ENCODE data around the gene TEX55. TPM values are rescaled to one million over a fixed set of nuclear protein-coding genes. Genes with fewer than 3 reads are reported as not detected.

Gene TEX55
- total and polyA plus RNA-seq, 10 donors = not detected

Other genes starting within 250 kb of the TEX55 start
- 1 to 10 TPM in 1 of 7 donors, under 1 TPM in 2, not detected in 4; 0.23 to 1.1 (median 0.40) TPM for gene IGSF11, start 111.3 kb upstream of the TEX55 start, total RNA-seq
- under 1 TPM; 0.05 to 0.38 (median 0.11) TPM for gene IGSF11, start 111.3 kb upstream of the TEX55 start, polyA plus RNA-seq
- gene UPK1B, start 27.4 kb downstream of the TEX55 start, total RNA-seq = not detected
- not detected for gene UPK1B, start 27.4 kb downstream of the TEX55 start, polyA plus RNA-seq
- gene B4GALT4, start 94.7 kb downstream of the TEX55 start, total RNA-seq = 10 to 100 TPM; 13.6 to 26.2 (median 15.4) TPM
- gene B4GALT4, start 94.7 kb downstream of the TEX55 start, polyA plus RNA-seq = 1 to 10 TPM; 7.6 to 8.2 (median 7.7) TPM
- gene ARHGAP31, start 148.2 kb downstream of the TEX55 start, total RNA-seq = 10 to 100 TPM; 23.6 to 38.0 (median 29.1) TPM
- 1 to 10 TPM; 2.0 to 5.2 (median 2.3) TPM for gene ARHGAP31, start 148.2 kb downstream of the TEX55 start, polyA plus RNA-seq

Data from spleen (tissue), 10 donors.